Hepatocyte (in vitro differentiated cells): ENCODE data around the gene RASAL2. TPM values are rescaled to one million over a fixed set of nuclear protein-coding genes. Genes with fewer than 3 reads are reported as not detected.

Experiments
- DNase-seq: peaks from one replicate; pipeline ENCODE4 v3.0.0-alpha.2; 2016; ENCODE audit warnings: low spot score
- H2AFZ ChIP-seq: fragments of 200-600 bp; sonication (generic); 2 replicates; pipeline ENCODE4 v1.6.0; 2016; ENCODE audit warnings: antibody characterized with exemption, mild to moderate bottlenecking
- H3K27ac ChIP-seq: fragments of 200-600 bp; sonication (generic); 2 replicates; pipeline ENCODE4 v1.5.1; 2016; ENCODE audit warnings: mild to moderate bottlenecking
- H3K27me3 ChIP-seq: fragments of 200-600 bp; sonication (generic); 2 replicates; pipeline ENCODE4 v1.6.1; 2016
- H3K36me3 ChIP-seq: fragments of 200-600 bp; sonication (generic); replicated peaks from 2 replicates; pipeline ENCODE4 v1.5.1; 2016; ENCODE audit warnings: low read depth; ENCODE audit not compliant: insufficient read depth
- H3K4me1 ChIP-seq: fragments of 200-600 bp; sonication (generic); 2 replicates; pipeline ENCODE4 v1.5.1; 2016; ENCODE audit warnings: mild to moderate bottlenecking, moderate library complexity; ENCODE audit not compliant: insufficient read depth
- H3K4me2 ChIP-seq: fragments of 200-600 bp; sonication (generic); 2 replicates; pipeline ENCODE4 v1.6.0; 2016
- H3K4me3 ChIP-seq: fragments of 200-600 bp; sonication (generic); 2 replicates; pipeline ENCODE4 v1.5.1; 2016; ENCODE audit warnings: mild to moderate bottlenecking
- H3K79me2 ChIP-seq: fragments of 200-600 bp; sonication (generic); 2 replicates; pipeline ENCODE4 v1.6.0; 2017; ENCODE audit warnings: mild to moderate bottlenecking
- H3K9me2 ChIP-seq: fragments of 200-600 bp; sonication (generic); replicated peaks from 2 replicates; pipeline ENCODE4 v1.6.0; 2017; ENCODE audit warnings: mild to moderate bottlenecking; ENCODE audit not compliant: insufficient read depth
- H3K9me3 ChIP-seq: fragments of 200-600 bp; sonication (generic); 2 replicates; pipeline ENCODE4 v1.5.1; 2016; ENCODE audit warnings: low read depth, mild to moderate bottlenecking
- H4K20me1 ChIP-seq: fragments of 200-600 bp; sonication (generic); 2 replicates; pipeline ENCODE4 v1.6.0; 2016; ENCODE audit warnings: mild to moderate bottlenecking; ENCODE audit not compliant: insufficient read depth, poor library complexity, severe bottlenecking
- CTCF ChIP-seq: fragments of 200-600 bp; sonication (generic); IDR thresholded peaks from 2 replicates; pipeline ENCODE4 v1.5.1; 2016; ENCODE audit warnings: antibody characterized with exemption, mild to moderate bottlenecking; ENCODE audit not compliant: poor library complexity
- EZH2 ChIP-seq: fragments of 200-600 bp; sonication (generic); IDR thresholded peaks from 2 replicates; pipeline ENCODE4 v1.6.1; 2016; ENCODE audit warnings: antibody characterized with exemption, mild to moderate bottlenecking, borderline replicate concordance
- EZH2phosphoT487 ChIP-seq: fragments of 200-600 bp; sonication (generic); IDR thresholded peaks from one replicate; pipeline ENCODE4 v1.6.1; 2018; ENCODE audit warnings: antibody characterized with exemption, mild to moderate bottlenecking, low read depth, moderate library complexity; ENCODE audit not compliant: unreplicated experiment, severe bottlenecking
- WGBS: methylation state at CpG from one replicate; pipeline ENCODE4 v1.1.6; 2016; ENCODE audit warnings: low lambda C conversion rate; ENCODE audit errors: missing lambda C conversion rate; 5-methylcytosine and 5-hydroxymethylcytosine counted together
- polyA plus RNA-seq: library from polyadenylated mRNA; unstranded; fragments of >200 nt; fragmentation: Nextera tagmentation; extraction: Ambion mirVana; gene quantifications from 2 replicates; pipeline ENCODE4 v1.2.1, GENCODE V29; 2016
- total RNA-seq: library from RNA; depleted of rRNA; stranded (reverse); fragments of >200 nt; gene quantifications from 2 replicates; pipeline ENCODE4 v1.2.3, GENCODE V29; 2014

RASAL2 gene
- total and polyA plus RNA-seq, 2 experiments from 2014 or later, result 8.7 to 24.0 TPM

- H3K79me2 ChIP-seq, result no peaks in the 10 kb centered on the region
- H3K9me3 ChIP-seq, result no peaks in the 10 kb centered on the region
- H4K20me1 ChIP-seq, result no peaks in the 10 kb centered on the region
- no peak overlapping the region for H3K4me3 ChIP-seq
- no peaks in the 10 kb centered on the region for H3K27me3 ChIP-seq
- TF ChIP-seq EZH2phosphoT487 (no peak), EZH2 (no peak), CTCF (no peak)
- DNase-seq, result no peak
- no peak overlapping the region for H2AFZ ChIP-seq
- no peaks in the 10 kb centered on the region for H3K9me2 ChIP-seq
- H3K4me1 ChIP-seq, result no peaks in the 10 kb centered on the region
- H3K4me2 ChIP-seq, result no peak overlapping the region
- H3K36me3 ChIP-seq, result no peaks in the 10 kb centered on the region
- H3K27ac ChIP-seq, result no peak overlapping the region
Measured at GRCh38 chr1:178396789-178397188, 302.9 kb downstream of the RASAL2 start.

GRCh38 chr1:178397678-178398077 lies 303.8 kb downstream of the RASAL2 start:
- H3K27me3 ChIP-seq, result no peaks in the 10 kb centered on the region
- H3K4me3 ChIP-seq, result no peak overlapping the region
- no peak overlapping the region for H2AFZ ChIP-seq
- H3K9me2 ChIP-seq, result no peaks in the 10 kb centered on the region
- H3K79me2 ChIP-seq, result no peaks in the 10 kb centered on the region
- no peak overlapping the region for H3K4me2 ChIP-seq
- TF ChIP-seq EZH2 (no peak), CTCF (no peak), EZH2phosphoT487 (no peak)
- no peaks in the 10 kb centered on the region for H3K9me3 ChIP-seq
- no peaks in the 10 kb centered on the region for H3K36me3 ChIP-seq
- DNase-seq, result no peak
- H3K4me1 ChIP-seq, result no peaks in the 10 kb centered on the region
- H3K27ac ChIP-seq, result no peak overlapping the region
- WGBS, result 80% methylated on average over 2 of the region's 2 CpGs
- no peaks in the 10 kb centered on the region for H4K20me1 ChIP-seq

GRCh38 chr1:178399177-178399728 lies 305.3 kb downstream of the RASAL2 start:
- no peaks in the 10 kb centered on the region for H3K9me3 ChIP-seq
- DNase-seq, result no peak
- TF ChIP-seq EZH2phosphoT487 (no peak), EZH2 (no peak)
- no peaks in the 10 kb centered on the region for H4K20me1 ChIP-seq
- H3K27ac ChIP-seq, result no peak overlapping the region
- H3K9me2 ChIP-seq, result no peaks in the 10 kb centered on the region
- H2AFZ ChIP-seq, result no peak overlapping the region
- H3K4me2 ChIP-seq, result no peak overlapping the region
- WGBS, result 97% methylated on average over 4 of the region's 4 CpGs
- H3K36me3 ChIP-seq, result no peaks in the 10 kb centered on the region
- H3K27me3 ChIP-seq, result no peaks in the 10 kb centered on the region
- H3K4me1 ChIP-seq, result no peaks in the 10 kb centered on the region
- no peak overlapping the region for H3K4me3 ChIP-seq
- no peaks in the 10 kb centered on the region for H3K79me2 ChIP-seq

- Histone ChIP-seq H2AFZ (no peak overlapping the region), H3K79me2 (no peaks in the 10 kb centered on the region), H3K27ac (no peak overlapping the region), H3K9me3 (no peaks in the 10 kb centered on the region), H3K4me3 (no peak overlapping the region), H3K4me1 (no peaks in the 10 kb centered on the region), H3K27me3 (no peaks in the 10 kb centered on the region), H3K9me2 (no peaks in the 10 kb centered on the region), H3K4me2 (no peak overlapping the region), H4K20me1 (no peaks in the 10 kb centered on the region), H3K36me3 (no peaks in the 10 kb centered on the region)
- WGBS, result 67% methylated on average over 1 of the region's 1 CpG
- DNase-seq, result no peak
- no peak for TF ChIP-seq CTCF
Measured at GRCh38 chr1:178405137-178405536, 311.2 kb downstream of the RASAL2 start.
